Activated naive CD4-positive, alpha-beta T cell treated with anti-CD3 and anti-CD28 coated beads, Interleukin-2, amount 10 ng/mL, durations not matched to agents 7 days and 5 days (primary cell): ENCODE data around the gene GPR34.
"Not testable (repeated sequence)": the region's sequence is repeated elsewhere in the genome, so short reads cannot be mapped to it uniquely, and the experiment has no call there.

ENCODE experiments used
- CTCF ChIA-PET: fragments of 350-600 bp; sonication (Branson Sonifier 250); formaldehyde crosslinking; loops from one replicate; lab custom pipeline; 2021; ENCODE audit warnings: antibody characterized with exemption; lab: Charles Lee
- DNase-seq: peaks from one replicate; pipeline ENCODE4 v3.0.0-alpha.2; 2020
- H3K27ac Mint-ChIP-seq: one replicate; pipeline ENCODE4 v1.8.0; 2021; ENCODE audit warnings: mild to moderate bottlenecking, moderate library complexity, mixed read lengths
- H3K27me3 Mint-ChIP-seq: one replicate; pipeline ENCODE4 v1.8.0; 2021; ENCODE audit warnings: mild to moderate bottlenecking, mixed read lengths
- H3K36me3 Mint-ChIP-seq: one replicate; pipeline ENCODE4 v1.8.0; 2021; ENCODE audit warnings: mixed read lengths
- H3K4me1 Mint-ChIP-seq: one replicate; pipeline ENCODE4 v1.8.0; 2021; ENCODE audit warnings: mixed read lengths
- H3K4me3 Mint-ChIP-seq: one replicate; pipeline ENCODE4 v1.8.0; 2021; ENCODE audit warnings: mild to moderate bottlenecking, moderate library complexity, mixed read lengths
- H3K9me3 Mint-ChIP-seq: one replicate; pipeline ENCODE4 v1.8.0; 2021; ENCODE audit warnings: mixed read lengths

The GPR34 gene, protein sequence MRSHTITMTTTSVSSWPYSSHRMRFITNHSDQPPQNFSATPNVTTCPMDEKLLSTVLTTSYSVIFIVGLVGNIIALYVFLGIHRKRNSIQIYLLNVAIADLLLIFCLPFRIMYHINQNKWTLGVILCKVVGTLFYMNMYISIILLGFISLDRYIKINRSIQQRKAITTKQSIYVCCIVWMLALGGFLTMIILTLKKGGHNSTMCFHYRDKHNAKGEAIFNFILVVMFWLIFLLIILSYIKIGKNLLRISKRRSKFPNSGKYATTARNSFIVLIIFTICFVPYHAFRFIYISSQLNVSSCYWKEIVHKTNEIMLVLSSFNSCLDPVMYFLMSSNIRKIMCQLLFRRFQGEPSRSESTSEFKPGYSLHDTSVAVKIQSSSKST

DNA sequence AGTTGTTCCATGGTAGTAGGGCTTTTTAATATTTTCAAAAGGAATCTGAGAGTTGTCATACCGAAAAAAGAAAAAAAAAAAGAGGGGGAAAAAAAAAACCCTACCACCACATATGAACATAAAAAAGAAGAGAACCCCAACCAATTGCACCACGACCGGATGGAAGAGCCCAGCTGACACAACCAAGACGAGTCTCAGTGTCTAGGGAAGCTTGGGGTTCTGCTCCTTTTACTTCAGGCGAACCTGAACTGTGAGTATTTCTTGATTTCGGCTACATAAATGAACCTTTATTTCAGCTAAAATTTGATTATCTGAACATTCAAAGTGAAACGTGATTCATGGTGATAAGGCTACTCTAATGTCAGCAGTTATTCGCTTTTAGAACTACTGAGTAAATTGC, at the start of gene GPR34:
GPR34 (plus strand) TSS at position 139 of the 400 bp plus-strand sequence. CDS start 6,661 bp downstream, outside the sequence.
- CTCF ChIA-PET = no interaction called here
- DNase-seq = peak; percentile 27
- Mint-ChIP-seq H3K27me3 (no peaks in the 10 kb centered on the region), H3K36me3 (peaks cover 7% of the 10 kb centered on the region), H3K27ac (no peak within 1 kb of the TSS), H3K4me3 (no peak within 1 kb of the TSS), H3K4me1 (peaks cover 34% of the 10 kb centered on the region), H3K9me3 (no peaks in the 10 kb centered on the region)

DNA sequence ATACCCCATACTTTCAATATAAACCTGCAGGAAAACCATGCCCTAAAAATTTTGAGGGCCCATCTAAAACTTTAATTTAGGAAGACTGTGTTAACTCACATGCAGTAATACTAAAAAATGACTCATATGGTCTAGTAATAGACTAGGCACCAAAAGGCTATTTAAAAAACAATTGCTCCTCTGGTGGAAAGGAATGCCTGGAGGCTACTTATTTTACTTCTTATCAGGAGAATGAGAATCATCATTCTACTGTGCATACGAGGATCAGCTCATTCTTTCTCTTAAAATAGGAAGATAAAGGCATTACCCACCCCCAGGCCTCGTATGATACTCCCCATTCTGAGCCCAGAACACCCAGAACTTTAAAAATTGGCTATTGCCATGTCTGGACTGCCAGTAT, 42.6 kb upstream of the GPR34 start:
- H3K27ac Mint-ChIP-seq, H3K4me3 Mint-ChIP-seq, H3K27me3 Mint-ChIP-seq, CTCF ChIA-PET, H3K4me1 Mint-ChIP-seq, DNase-seq: not testable (repeated sequence)
- Mint-ChIP-seq H3K36me3 (peaks cover 49% of the 10 kb centered on the region), H3K9me3 (peaks cover 21% of the 10 kb centered on the region)

DNA sequence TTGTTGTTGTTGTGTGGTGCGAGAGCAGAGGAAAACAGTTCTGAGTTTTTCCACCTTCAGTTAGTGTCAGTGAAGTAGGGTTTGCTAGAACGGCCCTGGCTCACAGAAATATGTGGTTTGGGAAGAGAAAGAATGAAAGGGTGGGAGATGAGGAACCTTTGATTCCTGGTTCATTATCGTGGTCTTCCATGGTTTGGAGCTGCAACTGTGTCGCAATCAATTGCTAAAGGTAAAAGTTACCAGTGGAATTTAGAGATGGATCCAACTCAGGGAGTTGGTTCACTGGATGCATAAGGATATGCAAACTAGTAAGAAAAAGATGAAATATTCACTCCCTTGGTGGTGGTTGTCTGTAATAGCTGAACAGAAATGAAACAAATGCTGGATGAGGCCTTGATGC, 35.6 kb upstream of the GPR34 start:
- CTCF ChIA-PET = no interaction called here
- DNase-seq = no peak
- H3K36me3 Mint-ChIP-seq = peaks cover 65% of the 10 kb centered on the region
- H3K4me1 Mint-ChIP-seq = no peaks in the 10 kb centered on the region
- H3K27ac Mint-ChIP-seq = no peak overlapping the region
- H3K9me3 Mint-ChIP-seq = peaks cover 10% of the 10 kb centered on the region
- H3K27me3 Mint-ChIP-seq = no peaks in the 10 kb centered on the region
- no peak overlapping the region for H3K4me3 Mint-ChIP-seq

DNA sequence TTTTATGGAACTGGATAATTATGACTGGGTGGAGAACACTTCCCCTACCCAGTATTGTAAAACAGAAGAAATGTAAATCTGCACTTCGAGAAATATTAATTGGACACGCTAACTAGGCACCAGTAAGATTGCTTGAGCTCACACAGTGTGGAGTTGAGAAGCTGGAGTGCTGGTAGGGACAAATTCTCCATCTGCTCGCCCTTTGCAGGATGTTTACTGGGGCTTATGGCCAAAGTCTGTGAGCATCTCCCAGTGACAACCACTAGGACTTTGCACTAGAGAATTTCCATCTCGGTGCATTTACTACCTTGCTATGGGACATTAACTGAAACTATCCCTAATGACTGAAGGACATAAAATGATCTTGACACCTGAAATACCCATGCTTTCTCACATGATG, 33.7 kb upstream of the GPR34 start:
- CTCF ChIA-PET = no interaction called here
- Mint-ChIP-seq H3K9me3 (no peaks in the 10 kb centered on the region), H3K4me3 (no peak overlapping the region), H3K27me3 (no peaks in the 10 kb centered on the region), H3K4me1 (peaks cover 2% of the 10 kb centered on the region), H3K36me3 (peaks cover 63% of the 10 kb centered on the region), H3K27ac (no peak overlapping the region)
- no peak for DNase-seq

DNA sequence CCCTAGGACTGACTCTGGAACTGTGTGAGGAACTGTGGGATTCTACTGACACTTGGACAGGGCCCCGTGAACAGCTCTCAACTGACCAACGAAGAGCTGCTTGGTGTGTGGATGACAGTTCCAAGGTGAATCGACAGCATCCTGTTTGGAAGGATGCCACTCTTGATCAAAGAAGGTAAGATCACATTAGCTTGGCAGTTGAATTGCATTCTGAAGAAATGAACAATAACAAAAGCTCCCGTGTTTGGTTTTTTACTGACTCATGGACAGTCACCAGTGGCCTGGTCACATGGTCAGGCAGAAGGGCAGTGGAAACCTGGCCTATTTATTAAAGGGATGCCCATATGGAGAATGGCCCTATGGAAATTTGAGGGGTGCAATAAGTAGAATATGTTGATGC, 33.1 kb upstream of the GPR34 start:
- no peaks in the 10 kb centered on the region for H3K27me3 Mint-ChIP-seq
- CTCF ChIA-PET = no interaction called here
- H3K4me1 Mint-ChIP-seq = peaks cover 2% of the 10 kb centered on the region
- DNase-seq = no peak
- peaks cover 63% of the 10 kb centered on the region for H3K36me3 Mint-ChIP-seq
- H3K9me3 Mint-ChIP-seq = no peaks in the 10 kb centered on the region
- H3K4me3 Mint-ChIP-seq = no peak overlapping the region
- no peak overlapping the region for H3K27ac Mint-ChIP-seq

DNA sequence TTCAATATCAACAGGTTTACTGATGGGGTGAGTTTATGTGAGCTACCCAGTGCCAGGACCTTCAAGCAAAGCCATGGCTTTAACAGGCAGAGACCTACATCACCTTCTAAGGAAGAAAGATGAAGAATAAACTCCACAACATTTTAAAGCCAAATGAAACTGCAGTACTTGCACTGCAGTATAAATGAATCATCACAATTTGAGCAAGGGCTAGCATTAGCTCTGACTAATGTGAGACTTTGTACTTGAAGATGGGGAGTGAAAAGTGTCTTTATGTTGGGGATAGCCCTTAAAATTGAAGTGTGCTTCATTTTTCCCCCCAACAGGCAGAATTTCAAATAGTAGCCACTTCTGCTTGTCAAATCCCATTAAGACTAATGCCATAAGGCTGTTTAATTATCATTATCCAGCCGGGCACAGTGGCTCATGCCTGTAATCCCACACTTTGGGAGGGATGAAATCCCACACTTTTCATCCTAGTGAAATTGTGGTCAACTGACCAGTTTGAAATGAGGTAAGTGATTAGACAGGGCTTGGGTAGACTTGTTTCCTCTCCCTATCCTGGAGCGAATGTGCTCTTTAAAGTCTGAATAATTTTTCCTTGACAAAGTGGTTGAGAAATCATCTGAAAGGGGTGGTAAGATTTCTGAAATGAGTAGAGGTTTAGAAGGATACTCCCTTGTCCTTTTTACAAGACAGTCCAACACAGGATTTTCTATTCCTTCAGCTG, 27.2 kb upstream of the GPR34 start:
- H3K4me3 Mint-ChIP-seq = no peak overlapping the region
- CTCF ChIA-PET = no interaction called here
- DNase-seq = no peak
- peaks cover 38% of the 10 kb centered on the region for H3K36me3 Mint-ChIP-seq
- no peaks in the 10 kb centered on the region for H3K9me3 Mint-ChIP-seq
- peaks cover 16% of the 10 kb centered on the region for H3K4me1 Mint-ChIP-seq
- H3K27me3 Mint-ChIP-seq = no peaks in the 10 kb centered on the region
- no peak overlapping the region for H3K27ac Mint-ChIP-seq

DNA sequence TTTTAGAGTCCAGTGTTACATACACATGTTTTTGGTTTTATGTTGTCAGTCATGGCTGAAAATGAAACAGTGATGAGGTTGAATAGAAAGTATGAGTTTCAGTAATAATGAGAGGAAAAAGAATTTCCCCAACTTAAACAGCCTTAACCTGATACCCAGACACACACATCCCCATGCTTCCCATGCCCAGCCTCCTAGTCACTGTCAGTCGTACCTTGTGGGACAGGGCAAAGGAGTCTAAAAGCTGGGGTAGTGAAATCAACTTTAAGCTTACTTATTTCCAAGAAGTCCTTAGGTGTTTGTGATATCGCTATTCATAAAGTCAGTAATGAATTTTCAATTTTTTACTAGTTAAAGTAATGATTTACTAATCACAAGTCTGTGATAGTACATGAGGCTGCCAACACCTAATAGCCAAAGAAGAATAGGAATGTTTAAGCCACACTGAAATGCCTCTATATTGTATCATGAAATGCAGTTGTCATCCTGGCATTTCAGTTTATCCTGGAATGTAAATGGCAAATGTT, 24.3 kb upstream of the GPR34 start:
- Mint-ChIP-seq H3K27ac (no peak overlapping the region), H3K9me3 (no peaks in the 10 kb centered on the region), H3K4me3 (no peak overlapping the region), H3K36me3 (peaks cover 29% of the 10 kb centered on the region), H3K4me1 (peaks cover 30% of the 10 kb centered on the region), H3K27me3 (no peaks in the 10 kb centered on the region)
- no peak for DNase-seq
- CTCF ChIA-PET = no interaction called here

DNA sequence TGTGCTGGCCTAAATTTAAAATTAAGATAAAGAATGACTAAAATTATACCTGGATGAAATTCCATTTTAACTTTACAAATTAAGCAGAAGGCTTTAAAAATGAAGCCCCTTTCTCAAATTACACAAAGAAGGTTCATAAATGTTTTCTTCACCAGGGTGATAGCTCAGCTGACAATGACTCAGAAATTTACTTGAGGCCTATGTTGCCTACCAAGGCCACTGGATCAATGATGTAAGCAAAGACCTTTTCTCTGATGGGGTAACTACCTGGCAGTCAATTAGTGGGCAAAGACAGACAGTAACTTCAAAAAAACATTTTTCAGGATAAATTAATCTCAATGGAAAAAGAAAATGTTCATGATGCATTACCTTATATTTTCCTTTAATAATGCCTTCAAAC, 23.9 kb upstream of the GPR34 start:
- CTCF ChIA-PET = no interaction called here

DNA sequence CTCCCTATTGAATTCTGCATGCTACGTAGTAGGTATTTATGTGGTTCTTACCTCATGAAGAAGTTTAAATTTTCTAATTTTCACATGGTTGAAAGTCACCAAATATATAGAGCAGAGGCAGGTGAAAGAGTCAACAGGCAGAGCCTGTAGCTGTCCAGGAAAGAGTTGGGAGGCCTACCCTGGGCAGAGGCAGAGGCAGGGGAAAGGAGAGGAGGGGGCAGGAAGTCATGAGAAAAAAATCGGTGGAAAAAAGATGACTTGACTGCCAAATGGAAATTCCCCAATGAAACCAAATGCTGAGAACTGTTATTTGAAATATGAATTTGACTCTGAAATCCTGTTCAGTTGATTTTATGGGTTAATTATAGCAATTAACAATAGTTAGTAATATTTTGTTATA, 23.1 kb upstream of the GPR34 start:
- CTCF ChIA-PET = no interaction called here
- no peak overlapping the region for H3K4me3 Mint-ChIP-seq
- peaks cover 31% of the 10 kb centered on the region for H3K36me3 Mint-ChIP-seq
- no peak overlapping the region for H3K27ac Mint-ChIP-seq
- no peaks in the 10 kb centered on the region for H3K27me3 Mint-ChIP-seq
- no peak for DNase-seq
- H3K4me1 Mint-ChIP-seq = peaks cover 30% of the 10 kb centered on the region
- H3K9me3 Mint-ChIP-seq = no peaks in the 10 kb centered on the region

More for the DNA sequence above, 23.9 kb upstream of the GPR34 start:
- Mint-ChIP-seq H3K27me3 (no peaks in the 10 kb centered on the region), H3K27ac (no peak overlapping the region), H3K4me1 (peaks cover 30% of the 10 kb centered on the region), H3K36me3 (peaks cover 32% of the 10 kb centered on the region), H3K4me3 (no peak overlapping the region), H3K9me3 (no peaks in the 10 kb centered on the region)
- no peak for DNase-seq

DNA sequence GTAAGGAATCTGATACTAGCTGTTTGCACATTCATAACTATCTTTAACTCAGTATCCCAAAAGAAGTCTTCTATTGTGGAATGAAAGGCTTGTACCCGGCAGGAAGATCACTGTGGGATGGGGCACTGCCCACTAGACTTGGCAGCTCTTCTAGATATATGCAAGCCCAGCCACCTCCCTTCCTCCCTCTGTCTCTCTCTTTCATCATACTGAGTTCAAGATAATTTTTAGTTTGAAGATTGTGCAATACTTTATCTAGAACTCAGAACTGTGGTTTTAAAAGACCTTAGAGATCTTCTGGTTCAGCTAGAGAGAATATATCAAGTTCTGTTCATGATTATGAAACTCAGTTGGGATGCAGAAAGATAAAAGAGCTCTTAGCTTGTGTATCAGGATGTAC, 22.5 kb upstream of the GPR34 start:
- H3K4me1 Mint-ChIP-seq = peaks cover 30% of the 10 kb centered on the region
- no peaks in the 10 kb centered on the region for H3K27me3 Mint-ChIP-seq
- no peak for DNase-seq
- peak overlapping the region; percentile 2 for H3K27ac Mint-ChIP-seq
- CTCF ChIA-PET = no interaction called here
- H3K9me3 Mint-ChIP-seq = no peaks in the 10 kb centered on the region
- H3K36me3 Mint-ChIP-seq = peaks cover 29% of the 10 kb centered on the region
- H3K4me3 Mint-ChIP-seq = no peak overlapping the region

DNA sequence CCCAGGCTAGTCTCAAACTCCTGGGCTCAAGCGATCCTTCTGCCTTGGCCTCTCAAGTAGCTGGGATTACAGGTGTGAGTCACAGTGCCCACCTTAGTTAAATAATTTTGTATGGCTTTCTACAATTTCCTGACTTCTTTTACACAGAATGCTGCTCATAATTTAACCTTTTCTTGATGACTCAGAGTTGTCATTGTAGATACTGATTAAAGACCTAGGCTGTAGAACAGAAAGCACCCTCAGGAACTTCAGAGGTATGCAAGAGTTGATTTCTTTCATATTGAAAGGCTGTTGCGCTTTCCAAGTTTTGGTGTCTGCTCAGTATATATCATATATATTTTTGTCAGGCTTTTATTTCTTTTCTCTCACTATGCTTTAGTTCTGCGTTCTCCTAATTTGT, 21.1 kb upstream of the GPR34 start:
- no peak for DNase-seq
- H3K4me3 Mint-ChIP-seq = no peak overlapping the region
- H3K27ac Mint-ChIP-seq = no peak overlapping the region
- H3K4me1 Mint-ChIP-seq = peaks cover 30% of the 10 kb centered on the region
- no peaks in the 10 kb centered on the region for H3K9me3 Mint-ChIP-seq
- peaks cover 29% of the 10 kb centered on the region for H3K36me3 Mint-ChIP-seq
- CTCF ChIA-PET = no interaction called here
- no peaks in the 10 kb centered on the region for H3K27me3 Mint-ChIP-seq

DNA sequence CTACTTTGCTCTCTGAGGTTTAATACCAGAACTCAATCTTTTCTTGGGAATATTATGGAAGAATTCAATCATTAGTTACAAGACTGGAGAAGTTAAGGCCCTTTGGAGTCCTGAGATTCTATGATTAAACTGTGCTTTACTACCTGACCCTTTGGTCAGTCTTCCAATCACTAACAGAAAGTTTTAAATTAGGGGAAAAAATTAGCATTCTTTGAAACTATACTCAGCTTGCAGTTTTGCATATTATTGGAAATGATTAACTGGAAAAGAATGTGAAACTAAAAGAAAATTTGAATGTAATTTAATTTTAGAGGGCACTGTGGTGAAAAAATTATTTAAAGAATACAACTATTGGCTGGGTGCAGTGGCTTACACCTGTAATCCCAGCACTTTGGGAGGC, 18.7 kb upstream of the GPR34 start:
- CTCF ChIA-PET = no interaction called here
- no peak for DNase-seq
- H3K4me3 Mint-ChIP-seq = no peak overlapping the region
- H3K4me1 Mint-ChIP-seq = peaks cover 27% of the 10 kb centered on the region
- no peak overlapping the region for H3K27ac Mint-ChIP-seq
- peaks cover 28% of the 10 kb centered on the region for H3K36me3 Mint-ChIP-seq
- H3K27me3 Mint-ChIP-seq = no peaks in the 10 kb centered on the region
- no peaks in the 10 kb centered on the region for H3K9me3 Mint-ChIP-seq

DNA sequence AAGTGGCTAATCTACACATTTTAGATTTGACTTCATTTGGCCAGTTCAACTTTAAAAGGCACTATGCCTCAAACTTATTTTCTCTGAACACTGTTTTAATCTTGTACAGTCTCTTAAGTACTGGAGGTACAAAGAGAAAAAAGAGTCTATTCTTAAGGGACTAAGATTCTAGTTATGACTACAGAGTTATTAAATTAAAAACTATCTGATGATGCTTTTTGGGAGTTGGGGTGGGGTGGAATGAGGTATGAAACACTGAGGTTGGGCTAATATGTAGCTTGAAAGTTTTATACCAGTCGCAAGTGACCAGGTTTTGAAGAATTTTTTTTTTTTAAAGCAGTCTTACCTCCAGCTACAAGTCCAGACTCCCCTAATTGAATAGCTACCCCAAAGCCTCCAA, 17.7 kb upstream of the GPR34 start:
- CTCF ChIA-PET = no interaction called here
- no peaks in the 10 kb centered on the region for H3K9me3 Mint-ChIP-seq
- no peak for DNase-seq
- H3K4me1 Mint-ChIP-seq = peaks cover 27% of the 10 kb centered on the region
- H3K36me3 Mint-ChIP-seq = peaks cover 24% of the 10 kb centered on the region
- no peak overlapping the region for H3K27ac Mint-ChIP-seq
- no peaks in the 10 kb centered on the region for H3K27me3 Mint-ChIP-seq
- no peak overlapping the region for H3K4me3 Mint-ChIP-seq

DNA sequence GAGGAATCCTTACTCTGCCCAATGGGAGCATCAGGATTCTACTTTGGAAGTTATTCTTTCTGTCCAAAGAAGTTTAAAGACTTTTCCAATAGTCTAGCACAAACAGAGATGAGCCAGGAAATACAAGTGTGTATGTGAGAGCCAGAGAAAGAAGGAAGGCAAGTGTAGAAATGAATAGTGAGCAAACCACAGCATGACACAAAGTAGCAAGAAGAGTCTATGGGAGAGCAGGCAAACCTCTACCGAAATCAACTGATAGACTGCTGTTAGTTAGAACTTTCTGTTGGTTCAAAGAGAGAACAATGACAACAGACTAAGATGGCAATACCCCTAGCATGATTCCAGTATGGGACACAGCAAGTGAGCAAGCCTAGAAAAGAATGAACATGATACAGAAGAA, 16.1 kb upstream of the GPR34 start:
- Mint-ChIP-seq H3K36me3 (peaks cover 21% of the 10 kb centered on the region), H3K4me3 (no peak overlapping the region), H3K27me3 (no peaks in the 10 kb centered on the region), H3K4me1 (peaks cover 18% of the 10 kb centered on the region), H3K9me3 (no peaks in the 10 kb centered on the region), H3K27ac (no peak overlapping the region)
- no peak for DNase-seq
- CTCF ChIA-PET = no interaction called here

DNA sequence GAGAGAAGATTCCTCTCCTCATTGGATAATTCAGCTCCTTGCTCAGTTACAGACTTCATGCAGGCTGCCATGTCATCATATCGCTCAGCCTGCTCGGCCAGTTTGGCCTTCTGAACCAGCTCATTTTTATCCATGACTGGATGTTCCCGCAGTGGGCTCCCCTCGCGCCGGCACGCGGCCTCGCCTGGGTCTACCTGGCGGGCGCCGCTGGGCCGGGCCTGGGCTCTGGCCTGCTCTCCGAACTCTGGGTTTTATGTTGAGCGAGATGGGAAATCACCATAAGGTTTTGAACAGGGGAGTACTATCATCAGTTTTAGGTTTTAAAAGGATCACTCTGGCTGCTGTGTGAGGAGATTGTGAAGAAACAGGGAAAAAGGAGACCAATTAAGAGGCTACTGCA, 12.4 kb upstream of the GPR34 start:
- H3K27ac Mint-ChIP-seq, CTCF ChIA-PET, DNase-seq, H3K27me3 Mint-ChIP-seq, H3K4me3 Mint-ChIP-seq, H3K9me3 Mint-ChIP-seq: not testable (repeated sequence)
- peaks cover 11% of the 10 kb centered on the region for H3K4me1 Mint-ChIP-seq
- H3K36me3 Mint-ChIP-seq = peaks cover 11% of the 10 kb centered on the region
